GM12878 (cell line): Measurements from ENCODE around the gene GAS6. TPM values are rescaled to one million over a fixed set of nuclear protein-coding genes. Genes with fewer than 3 reads are reported as not detected.

Source experiments
- ATAC-seq: fragments of 200-7000 bp; cut with Tn5 transposase; 3 replicates; pipeline ENCODE4 v1.9.1; 2020; ENCODE audit warnings: mild to moderate bottlenecking, moderate library complexity
- BruUV-seq: library from RNA; stranded (reverse); fragments of 400-500 nt; replicated peaks from 2 replicates; lab custom pipeline; 2021; lab: Mats Ljungman, UMichigan
- CTCF ChIA-PET: fragments of 300-600 bp; sonication (Branson Sonifier 250); formaldehyde crosslinking; extraction: SDS; loops from one replicate; lab custom pipeline; 2021; ENCODE audit warnings: inconsistent platforms; lab: Yijun Ruan, JAX
- POLR2A ChIA-PET: fragments of 350-600 bp; formaldehyde crosslinking; extraction: SDS; loops from one replicate; lab custom pipeline; 2021; ENCODE audit warnings: inconsistent platforms; lab: Charles Lee
- RAD21 ChIA-PET: fragments of 300-600 bp; sonication (Branson Sonifier 250); formaldehyde crosslinking; loops from one replicate; lab custom pipeline; 2023; ENCODE audit warnings: antibody characterized with exemption; ENCODE audit not compliant: unreplicated experiment; lab: Charles Lee
- SMC1A ChIA-PET: fragments of 300-600 bp; sonication (Branson Sonifier 250); formaldehyde crosslinking; loops from one replicate; lab custom pipeline; 2023; ENCODE audit not compliant: unreplicated experiment, uncharacterized antibody; lab: Charles Lee
- DNase-seq: peaks from one replicate; pipeline ENCODE4 v3.0.0-alpha.2; 2011; ENCODE audit warnings: low read depth, low spot score
- FAIRE-seq: peaks from 3 replicates; lab custom pipeline; 2011; peaks lifted over from hg19 to GRCh38; lab: Jason Lieb, UNC
- H2AFZ ChIP-seq: 2 replicates; pipeline ENCODE4 v1.6.0; 2011; ENCODE audit warnings: low read depth, low read length, control low read depth; ENCODE audit not compliant: control insufficient read depth
- H3K27ac ChIP-seq: 2 replicates; pipeline ENCODE4 v1.5.1; 2011; ENCODE audit warnings: control low read depth; ENCODE audit not compliant: control insufficient read depth, insufficient read depth
- H3K27me3 ChIP-seq, 2 experiments: replicated peaks in 1 of 2; 2 replicates each; pipeline versions ENCODE4 v1.6.0 to v1.6.1; 2011; ENCODE audit warnings: low read length in 1 of 2; ENCODE audit not compliant: control insufficient read depth in 2 of 2, insufficient read depth in 2 of 2
- H3K36me3 ChIP-seq, 2 experiments: 2 replicates each; pipeline ENCODE4 v1.5.1; 2011; ENCODE audit warnings: low read length in 1 of 2; ENCODE audit not compliant: control insufficient read depth in 2 of 2, insufficient read depth in 2 of 2
- H3K4me1 ChIP-seq: 2 replicates; pipeline ENCODE4 v1.6.1; 2011; ENCODE audit warnings: mild to moderate bottlenecking, low read length, moderate library complexity, mixed read lengths; ENCODE audit not compliant: control insufficient read depth, insufficient read depth
- H3K4me2 ChIP-seq: 2 replicates; pipeline ENCODE4 v1.6.0; 2011; ENCODE audit warnings: control low read depth; ENCODE audit not compliant: control insufficient read depth, insufficient read depth
- H3K4me3 ChIP-seq: fragments of 200-600 bp; sonication (generic); 2 replicates; pipeline ENCODE4 v1.5.1; 2016
- H3K79me2 ChIP-seq: 2 replicates; pipeline ENCODE4 v1.6.0; 2011; ENCODE audit warnings: low read length; ENCODE audit not compliant: control insufficient read depth, insufficient read depth
- H3K9ac ChIP-seq: 2 replicates; pipeline ENCODE4 v1.8.0; 2011; ENCODE audit warnings: low read length, control low read depth, mixed read lengths; ENCODE audit not compliant: control insufficient read depth, insufficient read depth
- H3K9me3 ChIP-seq: replicated peaks from 3 replicates; pipeline ENCODE4 v1.5.1; 2011; ENCODE audit warnings: mild to moderate bottlenecking, low read length; ENCODE audit not compliant: control insufficient read depth, insufficient read depth
- H4K20me1 ChIP-seq: 2 replicates; pipeline ENCODE4 v1.6.0; 2011; ENCODE audit not compliant: control insufficient read depth, insufficient read depth
- BMI1 ChIP-seq: fragments of 450-650 bp; IDR thresholded peaks from 2 replicates; pipeline ENCODE4 v1.6.1; 2016; ENCODE audit warnings: mild to moderate bottlenecking, moderate library complexity, borderline replicate concordance
- CREM ChIP-seq: IDR thresholded peaks from 2 replicates; pipeline ENCODE4 v1.6.1; 2014; ENCODE audit warnings: antibody characterized with exemption, low read depth
- DPF2 ChIP-seq: fragments of 450-650 bp; IDR thresholded peaks from 2 replicates; pipeline ENCODE4 v1.6.1; 2017; ENCODE audit warnings: mild to moderate bottlenecking
- EP300 ChIP-seq, 2 experiments: fragments of 150-350 bp in 1 of 2; IDR thresholded peaks; 2 replicates each; pipeline ENCODE4 v1.6.1; 2011 to 2012; ENCODE audit warnings: low read depth in 2 of 2, low read length in 2 of 2, borderline replicate concordance in 1 of 2, improper control_type of control experiment in 1 of 2, inconsistent platforms in 1 of 2; ENCODE audit not compliant: control insufficient read depth in 1 of 2
- FOS ChIP-seq: IDR thresholded peaks from 3 replicates; pipeline ENCODE4 v1.6.1; 2011; ENCODE audit warnings: borderline replicate concordance; ENCODE audit not compliant: insufficient read length; ENCODE audit errors: extremely low read depth
- MEF2B ChIP-seq: fragments of 450-650 bp; IDR thresholded peaks from 2 replicates; pipeline ENCODE4 v1.6.1; 2018; ENCODE audit warnings: mild to moderate bottlenecking, moderate library complexity; ENCODE audit not compliant: partially characterized antibody, poor library complexity, severe bottlenecking
- MXI1 ChIP-seq: fragments of 150-350 bp; IDR thresholded peaks from 2 replicates; pipeline ENCODE4 v1.6.1; 2011; ENCODE audit warnings: low read depth, mild to moderate bottlenecking, inconsistent platforms, low read length, improper control_type of control experiment
- POU2F2 ChIP-seq: IDR thresholded peaks from 3 replicates; pipeline ENCODE4 v1.6.1; 2011; ENCODE audit warnings: low read depth, mild to moderate bottlenecking, low read length, borderline replicate concordance
- RBBP5 ChIP-seq: fragments of 200-600 bp; sonication (generic); conservative IDR thresholded peaks from 2 replicates; pipeline ENCODE4 v1.6.1; 2016
- SPI1 ChIP-seq: IDR thresholded peaks from 2 replicates; pipeline ENCODE4 v1.6.1; 2011; ENCODE audit warnings: low read depth, mild to moderate bottlenecking, low read length, moderate library complexity, borderline replicate concordance; ENCODE audit not compliant: insufficient read depth
- SREBF1 ChIP-seq: IDR thresholded peaks from 2 replicates; pipeline ENCODE4 v1.6.1; 2012; ENCODE audit warnings: mild to moderate bottlenecking, low read length
- WGBS: methylation state at CpG from one replicate; pipeline ENCODE4 v1.1.6; 2016; ENCODE audit warnings: low lambda C conversion rate; ENCODE audit not compliant: insufficient replicate concordance, insufficient coverage; ENCODE audit errors: missing lambda C conversion rate; 5-methylcytosine and 5-hydroxymethylcytosine counted together
- in situ Hi-C: fragments of 300-500 bp; cut with MboI; formaldehyde crosslinking; loops from 9 replicates; pipeline ENCODE4 v1.14.3; 2018; ENCODE audit warnings: mixed read lengths
- intact Hi-C: fragments of 100-400 bp; cut with micrococcal nuclease; formaldehyde crosslinking; loops from one replicate; pipeline ENCODE4 v1.14.2; 2022; ENCODE audit not compliant: unreplicated experiment
- polyA plus RNA-seq, 11 experiments: library from polyadenylated mRNA; depleted of rRNA in 4 of 11; unstranded in 6 of 11; stranded (reverse) in 5 of 11; fragments of >200 nt; fragmentation: Nextera tagmentation in 4 of 11; fragmentation: Illumina TruSeq in 1 of 11; extraction: Ambion mirVana in 4 of 11; extraction: Trizol in 1 of 11; gene quantifications; 1 replicate in 1 of 11; 2 replicates in 10 of 11; pipeline versions ENCODE4 v1.2.1 to v1.2.3, GENCODE V29; 2011 to 2016; ENCODE audit warnings: inconsistent platforms in 2 of 11, missing spikeins in 2 of 11, low read depth in 1 of 11
- total RNA-seq, 4 experiments: library from RNA; depleted of rRNA in 3 of 4; stranded (reverse); fragments of >200 nt in 3 of 4; fragmentation: Illumina TruSeq in 1 of 4; extraction: Trizol in 1 of 4; gene quantifications; 2 replicates each; pipeline versions ENCODE4 v1.2.1 to v1.2.3, GENCODE V29; 2013 to 2021
- TF ChIP-seq, protein P1 (sequence below): IDR thresholded peaks from 2 replicates; pipeline ENCODE4 v1.6.1; 2012; ENCODE audit warnings: low read depth, low read length, improper control_type of control experiment
- TF ChIP-seq, protein P2 (sequence below): fragments of 450-650 bp; IDR thresholded peaks from 2 replicates; pipeline ENCODE4 v1.6.1; 2018; ENCODE audit warnings: borderline replicate concordance, mild to moderate bottlenecking; ENCODE audit not compliant: partially characterized antibody

The GAS6 gene
- total and polyA plus RNA-seq, 10 of the 15 experiments (the other 5 are each of a cell fraction or from before 2014, with no cell fraction given) = 0.03 to 0.59 (median 0.10) TPM; not detected in 2

DNA sequence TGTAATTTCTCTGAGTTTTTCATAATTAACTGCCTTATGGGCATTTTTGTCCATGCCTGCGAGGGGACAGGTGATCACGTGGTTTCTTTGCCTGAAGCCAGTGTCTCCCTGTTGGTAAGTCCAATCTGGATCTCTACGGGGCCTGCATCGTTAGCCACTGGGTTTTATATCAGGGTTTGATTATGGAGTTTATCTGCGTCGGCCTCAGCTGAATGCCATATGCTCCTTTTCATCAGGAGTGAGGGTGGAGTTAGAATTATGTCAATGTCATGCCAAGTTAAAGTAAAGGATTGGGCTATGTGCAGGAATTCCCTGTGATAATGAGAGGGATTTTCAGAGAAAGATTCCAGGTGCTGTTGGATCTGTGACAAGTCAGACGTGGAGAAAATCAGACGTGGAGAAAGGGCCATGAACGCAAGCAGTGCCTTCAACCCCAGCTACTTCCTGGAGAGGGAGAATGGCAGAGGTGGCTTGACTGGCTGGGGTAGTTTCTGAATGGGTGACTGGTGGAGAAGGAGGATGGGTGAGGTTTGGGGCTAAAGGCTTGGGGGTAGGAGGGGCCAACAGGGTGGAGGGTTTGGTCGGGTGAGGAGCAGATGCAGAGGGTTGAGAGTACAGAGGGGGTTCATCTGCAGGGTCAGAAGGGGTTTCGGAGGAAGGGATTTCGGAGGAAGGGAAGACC is 80.5 kb downstream of the GAS6 start:
- DNase-seq = no peak
- intact Hi-C loops = no loop called here
- BruUV-seq = no TSS peak
- in situ Hi-C loops = no loop called here
- CTCF ChIA-PET = no interaction called here
- Histone ChIP-seq H3K4me3 (no peak overlapping the region), H3K9ac (no peak overlapping the region), H3K9me3 (no peaks in the 10 kb centered on the region), H4K20me1 (no peaks in the 10 kb centered on the region), H3K36me3 (no peaks in the 10 kb centered on the region)
- TF ChIP-seq DPF2 = no peak
- TF ChIP-seq MEF2B = no peak
- no peak for TF ChIP-seq RBBP5
- TF ChIP-seq, protein P1, sequence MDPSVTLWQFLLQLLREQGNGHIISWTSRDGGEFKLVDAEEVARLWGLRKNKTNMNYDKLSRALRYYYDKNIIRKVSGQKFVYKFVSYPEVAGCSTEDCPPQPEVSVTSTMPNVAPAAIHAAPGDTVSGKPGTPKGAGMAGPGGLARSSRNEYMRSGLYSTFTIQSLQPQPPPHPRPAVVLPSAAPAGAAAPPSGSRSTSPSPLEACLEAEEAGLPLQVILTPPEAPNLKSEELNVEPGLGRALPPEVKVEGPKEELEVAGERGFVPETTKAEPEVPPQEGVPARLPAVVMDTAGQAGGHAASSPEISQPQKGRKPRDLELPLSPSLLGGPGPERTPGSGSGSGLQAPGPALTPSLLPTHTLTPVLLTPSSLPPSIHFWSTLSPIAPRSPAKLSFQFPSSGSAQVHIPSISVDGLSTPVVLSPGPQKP = no peak
- TF ChIP-seq, all 136 proteins: peak for 0
- Histone ChIP-seq H3K4me2 (no peak overlapping the region), H3K79me2 (no peaks in the 10 kb centered on the region), H2AFZ (no peak overlapping the region), H3K4me1 (no peaks in the 10 kb centered on the region), H3K27ac (no peak overlapping the region), H3K27me3 (no peaks in the 10 kb centered on the region; a peak in 2 of 4 replicates)
- no peak for FAIRE-seq
- ATAC-seq = no peak
- SMC1A ChIA-PET = no interaction called here
- RAD21 ChIA-PET = no interaction called here
- POLR2A ChIA-PET = no interaction called here
- 36% methylated on average over 12 of the region's 12 CpGs for WGBS

DNA sequence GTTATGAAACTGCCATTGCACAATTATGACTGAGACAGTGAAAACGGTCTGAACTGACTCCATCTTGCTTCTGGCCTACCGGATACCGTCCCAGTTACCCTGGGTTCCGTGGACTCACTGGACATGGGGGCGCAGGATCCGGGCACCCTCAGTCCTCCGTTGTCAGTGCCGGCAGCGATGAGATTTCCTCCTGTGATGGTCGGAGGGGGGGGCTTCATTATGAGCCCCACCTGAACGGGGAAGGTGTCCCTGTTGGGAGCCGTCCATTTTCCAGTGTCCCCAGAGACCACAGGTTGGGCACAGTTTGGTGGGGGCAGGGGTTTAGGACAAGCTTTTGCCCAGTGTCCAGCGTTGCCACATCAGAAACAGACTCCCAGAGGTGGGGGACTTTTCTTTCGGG is 81.4 kb downstream of the GAS6 start:
- Histone ChIP-seq H3K4me3 (no peak overlapping the region), H4K20me1 (no peaks in the 10 kb centered on the region), H3K9me3 (no peaks in the 10 kb centered on the region), H3K36me3 (no peaks in the 10 kb centered on the region), H3K4me2 (no peak overlapping the region), H3K27ac (no peak overlapping the region), H3K79me2 (no peaks in the 10 kb centered on the region), H3K9ac (no peak overlapping the region), H2AFZ (no peak overlapping the region), H3K27me3 (no peaks in the 10 kb centered on the region; a peak in 2 of 4 replicates), H3K4me1 (no peaks in the 10 kb centered on the region)
- ATAC-seq (no peak), DNase-seq (no peak), FAIRE-seq (no peak)
- WGBS = 29% methylated on average over 14 of the region's 14 CpGs
- TF ChIP-seq EP300 (IDR thresholded peaks at IDR 0.05; ENCODE audit: borderline replicate concordance in 1 of 2, control insufficient read depth in 1 of 2, low read depth in 2 of 2, low read length in 2 of 2) = no peak
- TF ChIP-seq FOS = no peak
- no peak for TF ChIP-seq BMI1
- TF ChIP-seq POU2F2 = no peak
- TF ChIP-seq CREM = no peak
- TF ChIP-seq, protein P2, sequence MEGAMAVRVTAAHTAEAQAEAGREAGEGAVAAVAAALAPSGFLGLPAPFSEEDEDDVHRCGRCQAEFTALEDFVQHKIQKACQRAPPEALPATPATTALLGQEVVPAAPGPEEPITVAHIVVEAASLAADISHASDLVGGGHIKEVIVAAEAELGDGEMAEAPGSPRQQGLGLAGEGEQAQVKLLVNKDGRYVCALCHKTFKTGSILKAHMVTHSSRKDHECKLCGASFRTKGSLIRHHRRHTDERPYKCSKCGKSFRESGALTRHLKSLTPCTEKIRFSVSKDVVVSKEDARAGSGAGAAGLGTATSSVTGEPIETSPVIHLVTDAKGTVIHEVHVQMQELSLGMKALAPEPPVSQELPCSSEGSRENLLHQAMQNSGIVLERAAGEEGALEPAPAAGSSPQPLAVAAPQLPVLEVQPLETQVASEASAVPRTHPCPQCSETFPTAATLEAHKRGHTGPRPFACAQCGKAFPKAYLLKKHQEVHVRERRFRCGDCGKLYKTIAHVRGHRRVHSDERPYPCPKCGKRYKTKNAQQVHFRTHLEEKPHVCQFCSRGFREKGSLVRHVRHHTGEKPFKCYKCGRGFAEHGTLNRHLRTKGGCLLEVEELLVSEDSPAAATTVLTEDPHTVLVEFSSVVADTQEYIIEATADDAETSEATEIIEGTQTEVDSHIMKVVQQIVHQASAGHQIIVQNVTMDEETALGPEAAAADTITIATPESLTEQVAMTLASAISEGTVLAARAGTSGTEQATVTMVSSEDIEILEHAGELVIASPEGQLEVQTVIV = no peak
- no peak for TF ChIP-seq SREBF1
- no peak for TF ChIP-seq SPI1
- no peak for TF ChIP-seq MXI1
- no TSS peak for BruUV-seq
- ChIA-PET SMC1A (no interaction called here), CTCF (no interaction called here), RAD21 (no interaction called here), POLR2A (no interaction called here)
- in situ Hi-C loops = no loop called here
- intact Hi-C loops = no loop called here
